Lower leg skin (tissue), 4 donors: ENCODE data around the gene TMEM200C. TPM values are rescaled to one million over a fixed set of nuclear protein-coding genes. Genes with fewer than 3 reads are reported as not detected.

Source experiments
- DNase-seq, 2 donors: peaks; one replicate each; pipeline ENCODE4 v3.0.0-alpha.2; 2019; ENCODE audit warnings: low spot score in 2 of 2
- H3K4me3 ChIP-seq: fragments of 200-600 bp; sonication (generic); 2 replicates; pipeline ENCODE4 v1.5.1; 2017; ENCODE audit warnings: mild to moderate bottlenecking, low read depth; ENCODE audit not compliant: poor library complexity, severe bottlenecking
- CTCF ChIP-seq, 3 donors: fragments of 450-650 bp; IDR thresholded peaks; one replicate each; pipeline ENCODE4 v1.5.1; 2016; ENCODE audit warnings: antibody characterized with exemption in 3 of 3, mild to moderate bottlenecking in 3 of 3, moderate library complexity in 2 of 3
- POLR2A ChIP-seq, 2 donors: fragments of 450-650 bp; IDR thresholded peaks; one replicate each; pipeline ENCODE4 v1.6.1; 2016 to 2017; ENCODE audit warnings: antibody characterized with exemption in 2 of 2, mild to moderate bottlenecking in 1 of 2, moderate library complexity in 1 of 2
- WGBS, 2 donors: methylation state at CpG; one replicate each; pipeline ENCODE4 v1.1.5; 2018; 5-methylcytosine and 5-hydroxymethylcytosine counted together
- intact Hi-C: fragments of 100-400 bp; cut with DNase I; formaldehyde crosslinking; loops from one replicate; pipeline ENCODE4 v1.15.0; 2023; ENCODE audit warnings: low total_unique reads
- total RNA-seq, 4 donors: library from RNA; depleted of rRNA; stranded (reverse); fragments of >200 nt; gene quantifications; one replicate each; pipeline ENCODE4 v1.1.0, GENCODE V29; 2016

TMEM200C gene
- under 1 TPM in 3 of 4 donors, not detected in 1; 0.04 to 0.55 (median 0.32) TPM for total RNA-seq

- TF ChIP-seq CTCF (IDR thresholded peaks at IDR 0.05), result no peak
- no peak for TF ChIP-seq POLR2A (IDR thresholded peaks at IDR 0.05)
- WGBS, 2 donors, result 0 to 8% methylated on average over 8 to 38 of the region's 83 CpGs
- intact Hi-C loops, result loop anchor here (10.0 kb wide), 1 partner anchor 589 kb away; no protein-coding TSS in a partner anchor
- peak within 1 kb of the TSS; percentile 18 for H3K4me3 ChIP-seq
- DNase-seq, result no peak
These were observed at the start of gene TMEM200C for GRCh38 chr18:5895299-5895875. Gene TMEM200C (minus strand): TSS chr18:5895522. CDS start chr18:5892063, 3,459 bp downstream.

GRCh38 chr18:5944448-5944847 is 49.1 kb upstream of the TMEM200C start:
- no peak overlapping the region for H3K4me3 ChIP-seq
- TF ChIP-seq CTCF (IDR thresholded peaks at IDR 0.05) (no peak), POLR2A (IDR thresholded peaks at IDR 0.05) (no peak)
- 92 to 93% methylated on average over 3 of the region's 3 CpGs for WGBS, 2 donors
- intact Hi-C loops, result no loop called here
- DNase-seq, result no peak

- no peak for DNase-seq
- no peak overlapping the region for H3K4me3 ChIP-seq
- intact Hi-C loops, result no loop called here
- no peak for TF ChIP-seq POLR2A (IDR thresholded peaks at IDR 0.05)
- 50 to 57% methylated on average over 5 of the region's 5 CpGs for WGBS, 2 donors
These were observed 48.2 kb upstream of the TMEM200C start for GRCh38 chr18:5943514-5943913.

GRCh38 chr18:5942591-5942990 is 47.3 kb upstream of the TMEM200C start:
- TF ChIP-seq CTCF (IDR thresholded peaks at IDR 0.05), result no peak
- TF ChIP-seq POLR2A (IDR thresholded peaks at IDR 0.05), result no peak
- intact Hi-C loops, result no loop called here
- WGBS, 2 donors, result 48 to 49% methylated on average over 6 of the region's 6 CpGs
- H3K4me3 ChIP-seq, result no peak overlapping the region
- no peak for DNase-seq

- TF ChIP-seq POLR2A (IDR thresholded peaks at IDR 0.05), result no peak
- no peak for TF ChIP-seq CTCF (IDR thresholded peaks at IDR 0.05)
- no peak overlapping the region for H3K4me3 ChIP-seq
- WGBS, 2 donors, result 52 to 53% methylated on average over 3 of the region's 3 CpGs
- intact Hi-C loops, result no loop called here
- no peak for DNase-seq
These were observed 46.6 kb upstream of the TMEM200C start for GRCh38 chr18:5941890-5942289.

- 88 to 90% methylated on average over 7 of the region's 7 CpGs for WGBS, 2 donors
- no peak for TF ChIP-seq POLR2A (IDR thresholded peaks at IDR 0.05)
- TF ChIP-seq CTCF (IDR thresholded peaks at IDR 0.05), result no peak
- no peak overlapping the region for H3K4me3 ChIP-seq
- no peak for DNase-seq
- intact Hi-C loops, result no loop called here
These were observed 44.7 kb upstream of the TMEM200C start for GRCh38 chr18:5939801-5940667.
